Keratinocyte (primary cell): ENCODE data around the gene STUB1. TPM values are rescaled to one million over a fixed set of nuclear protein-coding genes. Genes with fewer than 3 reads are reported as not detected.
A peak's percentile ranks its signal among the peaks of the same experiment; 100 is the strongest.

Experiments
- DNase-seq: peaks from one replicate; pipeline ENCODE4 v3.0.0-alpha.2; 2011; ENCODE audit warnings: low read depth, missing footprints, low spot score
- FAIRE-seq: peaks from 2 replicates; lab custom pipeline; 2011; peaks lifted over from hg19 to GRCh38; lab: Jason Lieb, UNC
- H2AFZ ChIP-seq: 2 replicates; pipeline ENCODE4 v1.6.0; 2012; ENCODE audit warnings: low read length, control low read depth, inconsistent platforms; ENCODE audit not compliant: control insufficient read depth
- H3K27ac ChIP-seq: 2 replicates; pipeline ENCODE4 v1.5.1; 2011; ENCODE audit warnings: low read length; ENCODE audit not compliant: control insufficient read depth, insufficient read depth
- H3K27me3 ChIP-seq: 3 replicates; pipeline ENCODE4 v1.6.0; 2011; ENCODE audit warnings: low read length; ENCODE audit not compliant: control insufficient read depth, insufficient read depth; ENCODE audit errors: extremely low read depth
- H3K36me3 ChIP-seq, 2 experiments: 2 replicates in 1 of 2; 3 replicates in 1 of 2; pipeline ENCODE4 v1.5.1; 2011; ENCODE audit warnings: low read length in 2 of 2, mild to moderate bottlenecking in 1 of 2; ENCODE audit not compliant: control insufficient read depth in 2 of 2, insufficient read depth in 2 of 2; ENCODE audit errors: extremely low read depth in 1 of 2
- H3K4me1 ChIP-seq: 3 replicates; pipeline ENCODE4 v1.5.1; 2011; ENCODE audit warnings: low read length; ENCODE audit not compliant: control insufficient read depth, insufficient read depth; ENCODE audit errors: extremely low read depth
- H3K4me2 ChIP-seq: 3 replicates; pipeline ENCODE4 v1.6.0; 2011; ENCODE audit warnings: low read depth, low read length; ENCODE audit not compliant: control insufficient read depth, insufficient read depth; ENCODE audit errors: extremely low read depth
- H3K4me3 ChIP-seq, 3 experiments: fragments of 200-600 bp in 1 of 3; sonication (generic) in 1 of 3; 2 replicates in 2 of 3; 3 replicates in 1 of 3; pipeline ENCODE4 v1.5.1; 2011 to 2016; ENCODE audit warnings: low read length in 3 of 3, mild to moderate bottlenecking in 3 of 3, control low read depth in 2 of 3, inconsistent platforms in 1 of 3, low read depth in 1 of 3, mixed read lengths in 1 of 3, mixed run types in 1 of 3, moderate library complexity in 1 of 3; ENCODE audit not compliant: control insufficient read depth in 2 of 3, insufficient read depth in 2 of 3; ENCODE audit errors: extremely low read depth in 1 of 3
- H3K79me2 ChIP-seq: 2 replicates; pipeline ENCODE4 v1.6.0; 2012; ENCODE audit warnings: low read length; ENCODE audit not compliant: control insufficient read depth, insufficient read depth
- H3K9ac ChIP-seq: 3 replicates; pipeline ENCODE4 v1.6.0; 2011; ENCODE audit warnings: low read length; ENCODE audit not compliant: control insufficient read depth, insufficient read depth; ENCODE audit errors: extremely low read depth
- H3K9me1 ChIP-seq: 3 replicates; pipeline ENCODE4 v1.6.0; 2011; ENCODE audit warnings: low read length; ENCODE audit not compliant: control insufficient read depth, insufficient read depth; ENCODE audit errors: extremely low read depth
- H3K9me3 ChIP-seq: 2 replicates; pipeline ENCODE4 v1.5.1; 2012; ENCODE audit warnings: low read depth, low read length; ENCODE audit not compliant: control insufficient read depth
- H4K20me1 ChIP-seq: 3 replicates; pipeline ENCODE4 v1.6.0; 2011; ENCODE audit warnings: low read length; ENCODE audit not compliant: control insufficient read depth, insufficient read depth; ENCODE audit errors: extremely low read depth
- CTCF ChIP-seq, 3 experiments: IDR thresholded peaks in 1 of 3; conservative IDR thresholded peaks in 1 of 3; optimal IDR thresholded peaks in 1 of 3; 2 replicates in 2 of 3; 3 replicates in 1 of 3; pipeline versions ENCODE3 to v1.5.1; 2011; ENCODE audit warnings: low read length in 3 of 3, mild to moderate bottlenecking in 3 of 3, moderate library complexity in 2 of 3, control low read depth in 1 of 3, inconsistent platforms in 1 of 3; ENCODE audit not compliant: insufficient read depth in 2 of 3; ENCODE audit errors: extremely low read depth in 1 of 3
- EZH2 ChIP-seq: IDR thresholded peaks from one replicate; pipeline ENCODE4 v1.6.1; 2012; ENCODE audit warnings: inconsistent platforms, mild to moderate bottlenecking, low read length, moderate library complexity
- dilution Hi-C: fragments of 300-500 bp; cut with MboI; formaldehyde crosslinking; loops from one replicate; pipeline ENCODE4 v1.7.0; 2020; ENCODE audit warnings: low sequenced_read_pairs; ENCODE audit not compliant: extremely low pct_ligation_motif_present
- polyA minus RNA-seq, 3 experiments: library from RNA; depleted of rRNA, polyadenylated mRNA; stranded (reverse); fragments of >200 nt; gene quantifications; 1 replicate in 1 of 3; 2 replicates in 1 of 3; 3 replicates in 1 of 3; pipeline ENCODE4 v1.2.3, GENCODE V29; 2011
- polyA plus RNA-seq, 5 experiments: library from polyadenylated mRNA; depleted of rRNA in 3 of 5; stranded (reverse) in 3 of 5; stranded (forward) in 1 of 5; unstranded in 1 of 5; fragments of >200 nt; gene quantifications; 1 replicate in 1 of 5; 2 replicates in 3 of 5; 3 replicates in 1 of 5; pipeline versions ENCODE4 v1.2.1 to v1.2.3, GENCODE V29; 2011 to 2012; ENCODE audit warnings: missing spikeins in 2 of 5, low read depth in 1 of 5, low replicate concordance in 1 of 5

Gene STUB1
- 124 to 153 TPM (median 144 TPM) in 3 replicates for polyA plus RNA-seq
- 229 TPM for polyA plus RNA-seq (2011; ENCODE audit: low read depth)
- 139 and 198 TPM in 2 replicates for polyA plus RNA-seq (2011; cell fraction: cytosol; rRNA removed)
- polyA plus RNA-seq (2011; cell fraction: nucleus; rRNA removed), result 127 and 148 TPM in 2 replicates
- 113 and 116 TPM in 2 replicates for polyA plus RNA-seq (2012; ENCODE audit: low replicate concordance)
- 59.1 to 174 TPM (median 66.8 TPM) in 3 replicates for polyA minus RNA-seq
- 89.6 TPM for polyA minus RNA-seq (2011; cell fraction: cytosol; rRNA and poly(A)+ RNA removed)
- polyA minus RNA-seq (2011; cell fraction: nucleus; rRNA and poly(A)+ RNA removed), result 20.2 and 29.9 TPM in 2 replicates

GRCh38 chr16:679814-680624, at the start of gene STUB1:
TSS of gene STUB1 (plus strand) at chr16:680410. CDS start at chr16:680526, 116 bp downstream.
- Histone ChIP-seq H3K9ac (peak within 1 kb of the TSS; percentile 82), H4K20me1 (peaks cover 16% of the 10 kb centered on the region), H3K4me2 (peak within 1 kb of the TSS; percentile 86), H3K4me3 (peak within 1 kb of the TSS; percentile 56 to 89 (median 88)), H3K9me3 (no peaks in the 10 kb centered on the region), H3K27me3 (no peaks in the 10 kb centered on the region), H3K36me3 (peaks cover 10 to 21% of the 10 kb centered on the region in 2 experiments), H3K9me1 (no peaks in the 10 kb centered on the region), H2AFZ (peak within 1 kb of the TSS; percentile 87), H3K79me2 (peaks cover 31% of the 10 kb centered on the region), H3K4me1 (peaks cover 49% of the 10 kb centered on the region), H3K27ac (peak within 1 kb of the TSS; percentile 64)
- DNase-seq, result no peak
- no peak for TF ChIP-seq EZH2
- no peak for TF ChIP-seq CTCF (optimal IDR thresholded peaks at IDR 0.05 in 1 of 3, IDR thresholded peaks at IDR 0.05 in 1 of 3, conservative IDR thresholded peaks at IDR 0.05 in 1 of 3; ENCODE audit: extremely low read depth in 1 of 3, insufficient read depth in 2 of 3, low read length in 3 of 3)
- FAIRE-seq, result no peak
- dilution Hi-C loops, result no loop called here

- Histone ChIP-seq H3K36me3 (peaks cover 4 to 13% of the 10 kb centered on the region in 2 experiments), H3K4me2 (no peak within 1 kb of the TSS), H3K4me1 (peaks cover 17% of the 10 kb centered on the region)
These were observed 49.3 kb upstream of the STUB1 start, which contains the start of gene WFIKKN1 for GRCh38 chr16:630815-631405. TSS of gene WFIKKN1 (plus strand) at chr16:630985. CDS start at chr16:631254, 269 bp downstream.

More at GRCh38 chr16:630815-631405, 49.3 kb upstream of the STUB1 start, which contains the start of gene WFIKKN1:
- H3K9me3 ChIP-seq, result no peaks in the 10 kb centered on the region
- H3K27me3 ChIP-seq, result no peaks in the 10 kb centered on the region
- no peak within 1 kb of the TSS for H3K9ac ChIP-seq
- dilution Hi-C loops, result no loop called here
- DNase-seq (no peak), FAIRE-seq (no peak)
- peaks cover 8% of the 10 kb centered on the region for H3K79me2 ChIP-seq
- no peak within 1 kb of the TSS for H3K27ac ChIP-seq
- H3K9me1 ChIP-seq, result no peaks in the 10 kb centered on the region
- no peaks in the 10 kb centered on the region for H4K20me1 ChIP-seq
- no peak within 1 kb of the TSS for H2AFZ ChIP-seq
- H3K4me3 ChIP-seq, result no peak within 1 kb of the TSS
- TF ChIP-seq CTCF (optimal IDR thresholded peaks at IDR 0.05 in 1 of 3, IDR thresholded peaks at IDR 0.05 in 1 of 3, conservative IDR thresholded peaks at IDR 0.05 in 1 of 3; ENCODE audit: extremely low read depth in 1 of 3, insufficient read depth in 2 of 3, low read length in 3 of 3) (no peak), EZH2 (no peak)
